T-cell (primary cell): ENCODE data around the gene NEK7. TPM values are rescaled to one million over a fixed set of nuclear protein-coding genes. Genes with fewer than 3 reads are reported as not detected.

Experiments
- ATAC-seq, 4 experiments: fragments of 200-7000 bp in 3 of 4; fragments of 150-1000 bp in 1 of 4; cut with Tn5 transposase; replicated peaks in 1 of 4; 1 replicate in 3 of 4; 2 replicates in 1 of 4; pipeline ENCODE4 v1.10.0; 2021; ENCODE audit warnings: moderate library complexity in 3 of 4, mild to moderate bottlenecking in 2 of 4, moderate number of reproducible peaks in 1 of 4
- CTCF ChIA-PET, 2 donors: fragments of 300-600 bp; sonication (Branson Sonifier 250); formaldehyde crosslinking; loops; one replicate each; lab custom pipeline; 2022; ENCODE audit warnings: antibody characterized with exemption in 2 of 2; lab: Charles Lee
- POLR2A ChIA-PET, 2 donors: fragments of 300-600 bp; sonication (Branson Sonifier 250); formaldehyde crosslinking; loops; one replicate each; lab custom pipeline; 2022; ENCODE audit warnings: antibody characterized with exemption in 2 of 2; lab: Charles Lee
- DNase-seq, 35 experiments: peaks; one replicate each; pipeline versions ENCODE4 v3.0.0 to v3.0.0-alpha.2; 2013 to 2023
- H3K27ac ChIP-seq: one replicate; pipeline ENCODE4 v1.5.1; 2013; ENCODE audit warnings: low read length
- H3K27me3 ChIP-seq, 2 experiments: replicated peaks in 1 of 2; 1 replicate in 1 of 2; 2 replicates in 1 of 2; pipeline versions ENCODE4 v1.6.1 to v1.7.0; 2013; ENCODE audit warnings: low read length in 1 of 2, mixed read lengths in 1 of 2; ENCODE audit not compliant: control insufficient read depth in 2 of 2, insufficient read depth in 2 of 2; ENCODE audit errors: extremely low read depth in 1 of 2
- H3K36me3 ChIP-seq, 2 donors: 1 replicate in 1 of 2; 2 replicates in 1 of 2; pipeline versions ENCODE4 v1.6.1 to v1.7.0; 2013; ENCODE audit warnings: low read length in 1 of 2; ENCODE audit not compliant: control insufficient read depth in 2 of 2, insufficient read depth in 1 of 2; ENCODE audit errors: extremely low read depth in 1 of 2
- H3K4me1 ChIP-seq, 2 experiments: 1 replicate in 1 of 2; 2 replicates in 1 of 2; pipeline versions ENCODE4 v1.6.1 to v1.7.0; 2013; ENCODE audit warnings: low read length in 2 of 2, mixed read lengths in 1 of 2; ENCODE audit not compliant: insufficient read depth in 2 of 2, control insufficient read depth in 1 of 2; ENCODE audit errors: extremely low read depth in 1 of 2
- H3K4me3 ChIP-seq, 2 donors: 1 replicate in 1 of 2; 2 replicates in 1 of 2; pipeline versions ENCODE4 v1.5.1 to v1.7.0; 2013; ENCODE audit warnings: mild to moderate bottlenecking in 2 of 2, low read length in 1 of 2, moderate library complexity in 1 of 2; ENCODE audit not compliant: control insufficient read depth in 1 of 2; ENCODE audit errors: extremely low read depth in 1 of 2
- H3K9me3 ChIP-seq: 2 replicates; pipeline ENCODE4 v1.7.0; 2013
- H3K27ac Mint-ChIP-seq, 2 donors: one replicate each; pipeline ENCODE4 v1.8.0; 2020 to 2021; ENCODE audit warnings: mild to moderate bottlenecking in 2 of 2, mixed read lengths in 2 of 2
- H3K27me3 Mint-ChIP-seq, 2 donors: one replicate each; pipeline ENCODE4 v1.8.0; 2021 to 2022; ENCODE audit warnings: mixed read lengths in 2 of 2
- H3K36me3 Mint-ChIP-seq: one replicate; pipeline ENCODE4 v1.8.0; 2021; ENCODE audit warnings: mixed read lengths
- H3K4me1 Mint-ChIP-seq, 3 donors: one replicate each; pipeline ENCODE4 v1.8.0; 2020 to 2022; ENCODE audit warnings: mixed read lengths in 3 of 3, mild to moderate bottlenecking in 1 of 3
- H3K4me3 Mint-ChIP-seq, 3 donors: one replicate each; pipeline ENCODE4 v1.8.0; 2020 to 2022; ENCODE audit warnings: mild to moderate bottlenecking in 3 of 3, mixed read lengths in 3 of 3, moderate library complexity in 3 of 3
- H3K9me3 Mint-ChIP-seq, 3 donors: one replicate each; pipeline ENCODE4 v1.8.0; 2020 to 2022; ENCODE audit warnings: mixed read lengths in 3 of 3
- WGBS: methylation state at CpG from one replicate; pipeline ENCODE4 v1.1.5; 2013; ENCODE audit warnings: missing lambda C conversion rate; ENCODE audit not compliant: insufficient coverage; 5-methylcytosine and 5-hydroxymethylcytosine counted together
- total RNA-seq, 35 experiments: library from RNA in 6 of 35; stranded (reverse) in 6 of 35; fragments of 120-200 nt in 1 of 35; gene quantifications; one replicate each; pipeline versions ENCODE4 v1.2.1 to v1.2.4 and lab custom pipeline; 2013 to 2026

The NEK7 gene
- total RNA-seq, 5 donors from 2014 or later (not counting 1 experiment from before 2014, with no cell fraction given) = 31.8 to 75.4 (median 69.9) TPM

DNA sequence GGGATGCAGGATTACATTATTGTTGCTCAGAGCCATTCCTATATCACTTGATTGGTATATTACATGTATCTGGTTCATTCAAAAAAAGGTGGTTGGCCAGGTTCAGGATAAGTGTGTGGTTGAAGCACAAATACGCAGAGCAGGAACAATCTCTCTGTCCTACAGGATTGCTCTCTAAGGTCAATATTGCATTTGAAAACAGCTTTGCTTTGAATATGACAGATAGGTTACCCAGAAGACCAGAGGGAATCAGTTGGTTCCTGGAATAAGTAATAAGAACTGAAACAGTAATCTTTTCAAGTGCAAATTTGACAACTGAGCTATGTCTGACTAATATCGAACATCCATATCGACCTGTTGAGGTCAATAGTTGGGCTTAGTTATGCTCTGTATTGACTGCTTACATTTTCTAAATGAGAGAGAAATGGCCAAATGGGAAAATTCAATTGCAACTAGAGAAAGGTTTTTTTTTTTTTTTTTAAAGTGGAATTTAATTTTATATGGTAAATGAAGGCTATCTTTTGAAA is 206.9 kb downstream of the NEK7 start:
- no peak overlapping the region for H3K4me3 Mint-ChIP-seq
- H3K4me1 ChIP-seq = no peaks in the 10 kb centered on the region
- peaks cover 4 to 10% (median 9%) of the 10 kb centered on the region in 3 donors for H3K9me3 Mint-ChIP-seq
- H3K36me3 ChIP-seq = no peaks in the 10 kb centered on the region
- no peak overlapping the region for H3K27ac ChIP-seq
- CTCF ChIA-PET = no interaction called here
- no peak overlapping the region for H3K4me3 ChIP-seq
- no peaks in the 10 kb centered on the region for H3K9me3 ChIP-seq
- H3K27me3 ChIP-seq = no peaks in the 10 kb centered on the region
- H3K27ac Mint-ChIP-seq = no peak overlapping the region
- POLR2A ChIA-PET = interaction anchor here in 1 of 2 donors (0.7 kb wide), 1 partner anchor 324 kb away, joined by 4 read pairs; no protein-coding TSS in a partner anchor
- ATAC-seq (no peak), DNase-seq (no peak)
- no peaks in the 10 kb centered on the region for H3K36me3 Mint-ChIP-seq
- 83% methylated on average over 1 of the region's 3 CpGs for WGBS
- no peaks in the 10 kb centered on the region for H3K27me3 Mint-ChIP-seq
- H3K4me1 Mint-ChIP-seq = peaks cover 0 to 5% (median 0%) of the 10 kb centered on the region in 3 donors

DNA sequence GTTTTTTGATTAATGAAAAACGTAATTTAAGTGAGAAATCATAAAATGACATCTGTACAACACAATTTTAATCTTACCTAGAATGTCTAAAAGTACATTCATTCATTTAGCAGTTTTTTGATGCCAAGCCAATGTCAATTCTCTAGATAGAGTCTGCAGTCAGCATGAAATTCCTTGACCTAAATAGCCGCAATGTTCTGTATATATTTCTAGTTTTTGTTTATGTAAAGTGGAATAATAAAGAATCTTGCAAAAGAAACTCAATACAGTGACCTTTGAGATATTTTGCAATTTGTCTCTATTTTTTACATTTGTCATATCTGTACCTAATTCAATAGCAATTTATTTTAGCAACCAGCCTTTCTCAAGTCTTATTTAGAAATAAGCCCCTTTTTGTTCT is 207.7 kb downstream of the NEK7 start:
- CTCF ChIA-PET = no interaction called here
- ATAC-seq (no peak), DNase-seq (no peak)
- H3K4me3 Mint-ChIP-seq = no peak overlapping the region
- WGBS = no CpG with 5 or more reads among the region's 2 CpGs
- Histone ChIP-seq H3K27me3 (no peaks in the 10 kb centered on the region), H3K4me3 (no peak overlapping the region), H3K36me3 (no peaks in the 10 kb centered on the region), H3K4me1 (no peaks in the 10 kb centered on the region), H3K27ac (no peak overlapping the region), H3K9me3 (no peaks in the 10 kb centered on the region)
- peaks cover 0 to 5% (median 0%) of the 10 kb centered on the region in 3 donors for H3K4me1 Mint-ChIP-seq
- H3K27ac Mint-ChIP-seq = no peak overlapping the region
- no peaks in the 10 kb centered on the region for H3K27me3 Mint-ChIP-seq
- peaks cover 6 to 16% (median 9%) of the 10 kb centered on the region in 3 donors for H3K9me3 Mint-ChIP-seq
- peaks cover 2% of the 10 kb centered on the region for H3K36me3 Mint-ChIP-seq
- POLR2A ChIA-PET = interaction anchor here in 1 of 2 donors (0.5 kb wide), 1 partner anchor 401 kb away, joined by 3 read pairs; no protein-coding TSS in a partner anchor

DNA sequence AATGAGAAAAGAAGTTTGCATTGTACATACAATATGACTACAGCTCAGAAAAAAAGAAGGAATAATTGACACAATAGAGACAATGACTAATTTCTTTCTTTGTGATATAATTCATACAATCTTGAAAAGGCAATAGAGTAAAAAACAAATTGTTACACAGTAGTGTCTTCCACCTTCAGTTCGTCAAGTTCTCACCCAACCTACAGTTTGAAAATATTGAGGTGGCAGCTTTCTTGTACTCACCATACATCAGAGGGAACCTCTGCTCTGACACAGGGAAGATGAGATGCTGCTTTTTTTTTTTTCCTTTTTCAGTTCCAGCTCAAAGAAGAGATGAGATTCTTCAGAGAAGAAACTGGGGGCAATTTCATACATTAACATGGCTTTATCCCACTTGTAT is 210.5 kb downstream of the NEK7 start:
- ChIA-PET CTCF (interaction anchor here (0.6 to 0.7 kb wide), 2 partner anchors 25 to 334 kb away, joined by 3 read pairs; no protein-coding TSS in a partner anchor), POLR2A (interaction anchor here in 1 of 2 donors (0.5 kb wide), 1 partner anchor 129 kb away, joined by 5 read pairs; no protein-coding TSS in a partner anchor)
- DNase-seq (no peak), ATAC-seq (no peak)
- Histone ChIP-seq H3K4me1 (no peaks in the 10 kb centered on the region), H3K9me3 (no peaks in the 10 kb centered on the region), H3K27ac (no peak overlapping the region), H3K36me3 (no peaks in the 10 kb centered on the region), H3K4me3 (no peak overlapping the region), H3K27me3 (no peaks in the 10 kb centered on the region)
- Mint-ChIP-seq H3K27me3 (no peaks in the 10 kb centered on the region), H3K27ac (no peak overlapping the region), H3K36me3 (peaks cover 4% of the 10 kb centered on the region), H3K9me3 (peaks cover 9 to 20% (median 10%) of the 10 kb centered on the region in 3 donors), H3K4me1 (peaks cover 0 to 5% (median 0%) of the 10 kb centered on the region in 3 donors), H3K4me3 (no peak overlapping the region)
- no CpG with 5 or more reads among the region's 1 CpG for WGBS

DNA sequence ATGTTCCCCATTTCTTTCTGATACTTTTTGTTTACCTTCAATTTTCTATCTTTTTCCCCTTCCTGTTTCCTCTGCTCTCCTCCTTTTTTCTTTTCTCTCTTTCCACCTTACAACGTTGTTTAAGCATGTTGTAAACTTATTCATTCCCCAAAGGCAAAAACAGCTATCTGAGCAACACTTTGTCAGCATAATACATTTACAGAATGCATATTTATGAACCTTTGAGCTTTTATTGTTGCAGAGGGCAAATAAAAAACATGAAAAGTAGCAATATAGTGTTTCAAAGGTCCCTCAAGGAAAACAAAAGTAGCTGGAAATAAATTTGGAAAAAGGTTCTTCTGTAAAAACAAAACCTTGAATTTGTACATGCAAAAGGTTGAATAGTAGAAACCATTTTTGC is 214.2 kb downstream of the NEK7 start:
- Mint-ChIP-seq H3K27me3 (peaks cover 0 to 3% of the 10 kb centered on the region in 2 donors), H3K4me1 (peaks cover 0 to 5% (median 0%) of the 10 kb centered on the region in 3 donors), H3K9me3 (peaks cover 10 to 30% (median 11%) of the 10 kb centered on the region in 3 donors), H3K27ac (no peak overlapping the region), H3K36me3 (peaks cover 4% of the 10 kb centered on the region), H3K4me3 (no peak overlapping the region)
- no peak for DNase-seq
- no peaks in the 10 kb centered on the region for H3K4me1 ChIP-seq
- H3K4me3 ChIP-seq = no peak overlapping the region
- no peaks in the 10 kb centered on the region for H3K9me3 ChIP-seq
- no CpG with 5 or more reads among the region's 1 CpG for WGBS
- no peak for ATAC-seq
- H3K27ac ChIP-seq = no peak overlapping the region
- CTCF ChIA-PET = interaction anchor here in 1 of 2 donors (0.6 kb wide), 1 partner anchor 8 kb away, joined by 4 read pairs; no protein-coding TSS in a partner anchor
- POLR2A ChIA-PET = no interaction called here
- no peaks in the 10 kb centered on the region for H3K36me3 ChIP-seq
- H3K27me3 ChIP-seq = no peaks in the 10 kb centered on the region

Other genes starting within 250 kb of the NEK7 start
- gene LHX9, start 239.6 kb upstream of the NEK7 start, total RNA-seq = not detected